ENCODE data around the gene ABCD3. TPM values are rescaled to one million over a fixed set of nuclear protein-coding genes. Genes with fewer than 3 reads are reported as not detected.

The ABCD3 gene
- total RNA-seq, 1 experiment from 2014 or later = 48.8 TPM

- Histone ChIP-seq H3K4me2 (ENCODE audit: low read length) (peak overlapping the region; percentile 90), H3K9me3 (ENCODE audit: control insufficient read depth in 1 of 2, insufficient read depth in 1 of 2, low read depth in 1 of 2, low read length in 2 of 2) (no peaks in the 10 kb centered on the region), H3K36me3 (ENCODE audit: control insufficient read depth in 1 of 2, insufficient read depth in 2 of 2, low read length in 2 of 2) (no peaks in the 10 kb centered on the region), H2AFZ (ENCODE audit: low read depth, low read length, poor library complexity, severe bottlenecking) (no peak overlapping the region), H3K27ac (ENCODE audit: low read depth, low read length) (peak overlapping the region; percentile 74), H3K9ac (ENCODE audit: low read length) (peak overlapping the region; percentile 75), H3K4me1 (ENCODE audit: control insufficient read depth in 1 of 2, insufficient read depth in 2 of 2, low read length in 2 of 2) (peaks cover 13 to 22% of the 10 kb centered on the region in 2 experiments), H3K27me3 (ENCODE audit: insufficient read depth, low read length) (no peaks in the 10 kb centered on the region), H4K20me1 (ENCODE audit: insufficient read depth) (peaks cover 4% of the 10 kb centered on the region; the same call in 1 of the 2 replicates), H3K79me2 (ENCODE audit: insufficient read depth, low read length) (peaks cover 36% of the 10 kb centered on the region), H3K4me3 (replicated peaks in 1 of 2; ENCODE audit: low read depth in 1 of 2, low read length in 2 of 2) (peak overlapping the region; percentile 64 to 86), H3K9me2 (ENCODE audit: insufficient read depth) (no peaks in the 10 kb centered on the region)
- no peak for DNase-seq (ENCODE audit: low read depth, low spot score)
- TF ChIP-seq MAX (IDR thresholded peaks at IDR 0.05) (no peak; the same call in 1 of the 2 replicates), FOSL1 (IDR thresholded peaks at IDR 0.05; ENCODE audit: low read depth) (no peak), SIN3A (IDR thresholded peaks at IDR 0.05; ENCODE audit: low read depth) (no peak), TCF7L2 (IDR thresholded peaks at IDR 0.05; ENCODE audit: borderline replicate concordance, extremely low read depth, insufficient read depth, insufficient read length) (no peak), JUND (IDR thresholded peaks at IDR 0.05) (no peak), ELF1 (IDR thresholded peaks at IDR 0.05; ENCODE audit: borderline replicate concordance, low read depth) (no peak), SP1 (IDR thresholded peaks at IDR 0.05; ENCODE audit: low read depth) (no peak), ZNF274 (IDR thresholded peaks at IDR 0.05; ENCODE audit: low read depth, low read length) (no peak), CEBPB (IDR thresholded peaks at IDR 0.05; ENCODE audit: low read depth) (no peak), RAD21 (IDR thresholded peaks at IDR 0.05; ENCODE audit: low read depth) (no peak), CBX3 (IDR thresholded peaks at IDR 0.05; ENCODE audit: low read depth) (no peak), REST (IDR thresholded peaks at IDR 0.05; ENCODE audit: low read depth) (no peak), POLR2A (IDR thresholded peaks at IDR 0.05; ENCODE audit: borderline replicate concordance, extremely low read depth, insufficient read depth, insufficient read length) (no peak), EZH2 (IDR thresholded peaks at IDR 0.05) (no peak), CTCF (IDR thresholded peaks at IDR 0.05 in 2 of 3, conservative IDR thresholded peaks at IDR 0.05 in 1 of 3; ENCODE audit: borderline replicate concordance in 1 of 3, insufficient read depth in 1 of 3, low read depth in 2 of 3, low read length in 2 of 3) (no peak), POLR2AphosphoS5 (IDR thresholded peaks at IDR 0.05; ENCODE audit: low read depth, low read length) (no peak), ZBTB33 (IDR thresholded peaks at IDR 0.05; ENCODE audit: extremely low read depth, insufficient replicate concordance, low read length) (no peak), ZFX (IDR thresholded peaks at IDR 0.05) (no peak), EZH2phosphoT487 (IDR thresholded peaks at IDR 0.05; ENCODE audit: borderline replicate concordance) (no peak)
- ATAC-seq = no peak
- RAD21 ChIA-PET (ENCODE audit: low non-redundant PET in 1 of 2, low total read pairs in 2 of 2, uncharacterized antibody in 2 of 2, unreplicated experiment in 2 of 2) = no interaction called here
- CTCF ChIA-PET = no interaction called here
- no TSS peak for BruUV-seq (replicated peaks)
- POLR2A ChIA-PET = interaction anchor here (0.6 to 1.2 kb wide), 6 partner anchors 8 to 632 kb away, joined by 3 to 4 read pairs (median 3); no protein-coding TSS in a partner anchor
- intact Hi-C loops (cut with micrococcal nuclease) = no loop called here
Measured at GRCh38 chr1:94416901-94417727, 1.1 kb upstream of the ABCD3 start.
